CD4-positive, alpha-beta T cell treated with Interleukin-1 beta for 1 hour (primary cell): Measurements from ENCODE around the gene TMEM184B.
A peak's percentile ranks its signal among the peaks of the same experiment; 100 is the strongest.

Experiments
- DNase-seq, 2 donors: peaks; one replicate each; pipeline ENCODE4 v3.0.0-alpha.2; 2020 to 2022

TMEM184B gene

DNA sequence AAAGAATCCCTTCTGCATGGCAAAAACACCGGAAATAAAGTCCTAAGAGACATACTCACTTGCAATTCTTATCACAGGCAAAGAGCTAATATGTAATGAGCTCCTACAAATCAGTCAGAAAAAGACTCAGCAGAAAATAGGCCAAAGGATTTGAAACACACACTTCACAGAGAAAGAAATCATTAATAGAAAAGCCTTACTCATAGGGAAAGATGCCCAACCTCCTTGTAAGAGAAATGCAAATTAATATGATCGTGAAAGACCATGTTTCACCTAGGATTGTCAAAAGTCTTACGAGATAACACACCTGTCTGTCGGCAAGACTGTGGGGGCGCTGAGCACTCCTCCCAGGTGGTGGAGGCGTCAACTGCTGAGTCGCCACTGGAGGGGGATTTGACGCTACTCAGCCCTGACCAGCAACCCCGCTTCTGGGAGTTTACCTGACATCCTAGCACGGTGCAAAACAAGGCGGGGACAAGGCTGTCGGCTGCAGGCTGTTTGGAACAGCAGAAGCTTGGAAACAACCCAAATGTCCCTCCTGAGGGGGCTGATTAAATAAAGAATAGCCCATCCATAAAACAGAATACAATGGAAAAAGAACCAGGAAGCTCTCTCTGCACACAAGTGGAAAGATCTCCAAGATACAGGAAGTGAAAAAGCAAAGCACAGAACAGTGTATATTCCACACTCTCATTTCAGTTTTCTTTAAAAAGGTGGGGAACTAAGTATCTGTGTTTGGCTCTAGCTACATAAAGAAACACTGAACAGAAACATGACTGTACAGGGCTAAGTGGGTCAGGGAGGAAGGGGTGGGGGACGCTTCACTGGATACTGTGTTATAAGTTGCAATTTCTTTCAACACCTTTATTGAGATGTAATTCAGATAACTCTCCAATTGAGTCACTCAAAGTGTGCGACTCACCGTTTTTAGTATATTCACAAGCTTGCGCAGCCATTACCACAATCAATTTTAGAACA lies 33.0 kb upstream of the TMEM184B start:
- DNase-seq, result peak; percentile 40 to 47

GRCh38 chr22:38304526-38304925 lies 31.7 kb upstream of the TMEM184B start:
- no peak for DNase-seq

DNA sequence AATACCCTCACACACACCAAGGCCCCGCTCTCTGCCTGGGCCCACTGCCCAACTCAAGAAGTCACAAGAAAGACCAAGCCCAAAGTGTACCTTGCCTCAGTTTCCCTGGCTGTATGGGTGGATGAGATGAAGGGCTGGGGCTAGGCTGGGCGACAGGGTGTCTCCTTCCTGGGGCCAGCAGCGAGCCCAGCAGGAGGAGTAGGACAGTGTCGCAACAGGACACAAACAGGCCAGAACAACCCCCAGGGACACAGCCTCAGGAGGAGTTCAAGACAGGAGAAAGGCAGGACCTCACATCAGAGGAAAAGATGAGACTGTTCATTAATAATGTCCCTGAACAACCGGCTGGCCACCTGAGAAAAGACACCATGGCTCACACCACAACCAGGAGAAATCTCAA lies 31.2 kb upstream of the TMEM184B start:
- no peak for DNase-seq

DNA sequence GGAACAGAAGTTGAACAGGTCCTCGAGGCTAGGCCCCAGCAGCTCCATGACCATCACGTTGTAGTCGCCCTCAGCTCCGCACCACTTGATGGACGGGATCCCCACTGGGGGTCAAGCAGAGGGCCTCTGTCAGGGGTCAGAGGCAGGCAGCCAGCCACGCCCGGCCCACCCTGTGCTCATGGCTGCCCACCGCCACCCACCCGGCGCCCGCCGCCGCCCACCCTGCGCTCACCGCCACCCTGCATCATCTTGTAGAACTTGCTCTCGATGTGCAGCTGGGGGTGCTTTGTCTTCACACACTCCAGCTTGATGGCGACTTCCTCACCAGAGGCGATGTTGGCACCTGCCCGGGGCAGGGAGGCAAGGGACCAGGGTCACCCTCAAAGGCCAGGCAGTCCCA lies 30.1 kb upstream of the TMEM184B start:
- no peak for DNase-seq

GRCh38 chr22:38300946-38301345 lies 28.1 kb upstream of the TMEM184B start:
- no peak for DNase-seq

GRCh38 chr22:38300197-38300945 lies 27.6 kb upstream of the TMEM184B start:
- no peak for DNase-seq

- DNase-seq, result no peak
Measured at GRCh38 chr22:38299770-38300102, 26.9 kb upstream of the TMEM184B start.

GRCh38 chr22:38298312-38299005 lies 25.6 kb upstream of the TMEM184B start:
- peak; percentile 31 to 38 for DNase-seq

- no peak for DNase-seq
Measured at GRCh38 chr22:38296372-38296771, 23.6 kb upstream of the TMEM184B start.

DNA sequence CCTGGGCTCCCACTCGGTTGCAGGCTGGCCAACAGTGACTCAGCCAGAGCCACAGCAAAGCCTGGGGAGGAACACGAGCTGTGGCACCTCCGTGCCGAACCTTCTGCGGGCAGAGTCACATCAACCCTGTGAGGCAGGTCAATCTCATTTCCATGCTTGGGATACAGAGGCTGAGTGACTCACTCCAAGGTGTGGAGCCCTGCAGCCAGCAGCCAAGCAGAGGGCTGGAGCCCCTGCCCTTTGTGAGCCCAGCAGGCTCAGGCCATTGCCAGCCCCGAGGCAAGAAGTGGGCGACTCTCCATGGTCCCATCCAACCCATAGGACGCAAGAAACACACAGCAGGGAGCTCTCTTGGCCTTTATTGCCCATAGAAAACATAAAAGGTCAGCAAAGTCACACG lies 23.1 kb upstream of the TMEM184B start:
- no peak for DNase-seq

- DNase-seq, result no peak
Measured at GRCh38 chr22:38295339-38295738, 22.5 kb upstream of the TMEM184B start.

GRCh38 chr22:38294193-38294592 lies 21.4 kb upstream of the TMEM184B start:
- DNase-seq, result no peak

DNA sequence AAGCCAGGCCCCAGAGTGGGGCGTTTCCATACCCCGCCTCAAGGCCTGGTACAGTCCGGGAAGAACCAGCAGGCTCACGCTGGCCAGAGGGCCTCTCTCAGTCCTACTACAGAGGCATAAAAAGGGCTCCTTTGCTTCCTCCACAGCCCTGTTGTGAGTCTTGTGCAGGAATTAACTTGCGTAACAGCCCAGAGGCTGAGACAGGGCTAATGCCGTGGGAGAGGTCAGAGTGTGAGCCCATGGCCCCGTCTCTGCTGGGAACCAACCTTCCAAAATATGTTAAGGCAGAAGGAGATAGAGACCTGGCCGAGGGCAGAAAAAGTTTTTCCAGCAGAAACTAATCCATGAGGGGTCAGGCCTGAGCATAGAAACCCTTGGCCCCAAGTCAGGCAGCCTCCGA lies 19.9 kb upstream of the TMEM184B start:
- no peak for DNase-seq

DNA sequence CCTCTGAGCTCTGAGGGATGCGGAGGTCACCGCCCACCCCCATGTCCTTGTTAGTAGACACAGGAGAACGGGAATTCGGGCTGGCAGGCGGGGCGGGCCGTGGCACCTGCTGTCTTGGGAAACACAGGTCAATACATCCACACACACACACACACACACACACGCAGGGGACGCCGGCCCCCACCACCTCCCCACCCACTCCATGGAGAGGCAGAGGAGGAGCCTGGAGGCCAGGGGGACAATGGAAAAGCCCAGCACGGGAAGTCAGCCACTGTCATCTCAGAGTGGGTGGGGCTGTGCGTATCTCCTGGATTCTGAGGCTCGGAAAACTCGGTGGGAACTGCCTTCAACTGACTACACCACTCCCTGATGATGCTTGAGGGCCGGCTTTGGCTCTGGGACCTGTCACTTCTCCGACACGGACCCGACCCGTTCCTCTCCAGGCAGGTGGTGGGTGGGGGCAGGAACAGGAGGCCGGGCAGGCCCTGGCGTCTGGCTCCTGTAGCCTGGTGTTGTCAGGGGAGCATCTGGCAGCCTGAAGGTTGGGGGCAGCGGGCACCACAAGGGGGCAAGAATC lies 18.5 kb upstream of the TMEM184B start:
- DNase-seq, result no peak

DNA sequence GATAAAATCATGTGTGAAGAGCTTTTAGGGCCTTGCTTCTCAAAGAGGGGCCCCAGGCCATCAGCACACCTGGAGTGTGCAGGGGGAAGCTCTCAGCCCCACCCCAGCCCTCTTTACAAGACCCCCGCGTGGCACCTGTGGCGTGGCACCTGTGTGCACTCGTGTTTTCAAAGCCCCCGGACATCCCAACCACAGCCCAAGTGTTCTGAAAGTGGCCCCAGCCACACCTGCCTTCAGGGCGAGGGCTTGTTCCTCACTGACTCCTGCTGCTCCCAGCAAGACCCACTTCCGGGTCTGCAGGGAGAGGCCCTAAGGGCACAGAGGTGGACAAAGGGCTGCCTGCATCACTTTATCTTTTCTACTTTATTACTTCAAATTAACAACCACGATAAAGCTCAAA lies 17.5 kb upstream of the TMEM184B start:
- DNase-seq, result no peak

GRCh38 chr22:38289583-38290082 lies 16.8 kb upstream of the TMEM184B start:
- DNase-seq, result no peak

- no peak for DNase-seq
Measured at GRCh38 chr22:38286915-38287669, 14.3 kb upstream of the TMEM184B start.

DNA sequence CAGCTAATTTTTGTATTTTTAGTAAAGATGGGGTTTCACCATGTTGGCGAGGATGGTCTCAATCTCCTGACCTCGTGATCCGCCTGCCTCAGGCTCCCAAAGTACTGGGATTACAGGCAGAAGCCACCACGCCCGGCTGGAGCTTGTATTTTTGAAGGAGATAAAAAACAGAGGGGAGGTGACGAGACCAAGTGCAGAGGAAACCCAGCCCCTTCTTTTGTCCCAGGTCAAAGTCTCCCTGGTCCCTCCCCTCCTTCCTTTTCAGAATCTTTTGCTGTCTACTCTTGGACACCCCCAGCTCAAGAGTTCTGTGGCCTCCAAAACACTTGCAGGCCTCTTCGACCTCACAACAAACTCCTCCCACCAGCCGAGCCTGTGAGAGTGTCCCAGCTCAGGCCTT lies 12.2 kb upstream of the TMEM184B start:
- DNase-seq, result no peak

- DNase-seq, result no peak
Measured at GRCh38 chr22:38284042-38284402, 11.2 kb upstream of the TMEM184B start.

- DNase-seq, result no peak
Measured at GRCh38 chr22:38282397-38282796, 9.6 kb upstream of the TMEM184B start.

DNA sequence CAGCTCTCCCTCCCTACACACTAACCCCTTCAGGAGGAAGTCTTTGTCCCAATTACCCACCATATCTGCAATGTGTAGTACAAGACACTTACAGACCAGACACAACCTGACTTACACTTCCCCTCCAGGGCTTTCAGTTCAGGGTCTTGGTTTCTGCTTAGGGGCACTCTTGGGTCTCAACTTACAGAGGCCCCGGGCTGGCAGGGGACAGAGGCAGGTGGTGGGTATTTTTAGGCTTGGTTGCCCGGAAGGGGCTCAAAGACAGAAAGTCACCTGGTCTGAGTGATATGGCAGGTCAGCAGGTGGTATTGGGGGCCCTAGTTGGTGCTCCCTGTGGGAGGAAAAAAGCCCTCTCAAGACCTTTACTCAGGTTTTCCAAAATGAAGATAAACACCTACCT lies 3.4 kb upstream of the TMEM184B start:
- DNase-seq, result no peak

- no peak for DNase-seq
Measured at GRCh38 chr22:38273135-38273826, 471 bp upstream of the TMEM184B start.
